ENCODE results near the gene PFDN1.

DNA sequence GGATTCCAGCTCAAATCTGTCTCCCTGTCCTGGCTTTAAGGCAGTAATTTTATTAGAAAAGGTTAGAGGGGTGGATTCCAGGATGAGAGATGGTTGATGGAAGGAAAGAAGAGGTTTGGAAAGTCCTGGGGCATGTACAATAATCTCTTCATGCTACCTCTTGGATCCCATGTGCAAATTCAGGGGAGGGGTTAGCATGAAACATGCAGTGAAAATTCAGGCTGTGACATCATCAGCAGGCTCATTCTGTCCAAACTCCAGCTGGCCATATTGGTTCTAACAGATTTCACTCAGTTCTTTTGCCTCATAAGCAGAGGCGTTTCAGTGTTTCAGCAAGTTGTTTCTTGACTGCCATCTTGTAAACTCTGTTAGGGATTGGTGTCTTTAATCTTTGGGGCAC, 72.5 kb downstream of the PFDN1 start:
- TF ChIP-seq, protein P1, sequence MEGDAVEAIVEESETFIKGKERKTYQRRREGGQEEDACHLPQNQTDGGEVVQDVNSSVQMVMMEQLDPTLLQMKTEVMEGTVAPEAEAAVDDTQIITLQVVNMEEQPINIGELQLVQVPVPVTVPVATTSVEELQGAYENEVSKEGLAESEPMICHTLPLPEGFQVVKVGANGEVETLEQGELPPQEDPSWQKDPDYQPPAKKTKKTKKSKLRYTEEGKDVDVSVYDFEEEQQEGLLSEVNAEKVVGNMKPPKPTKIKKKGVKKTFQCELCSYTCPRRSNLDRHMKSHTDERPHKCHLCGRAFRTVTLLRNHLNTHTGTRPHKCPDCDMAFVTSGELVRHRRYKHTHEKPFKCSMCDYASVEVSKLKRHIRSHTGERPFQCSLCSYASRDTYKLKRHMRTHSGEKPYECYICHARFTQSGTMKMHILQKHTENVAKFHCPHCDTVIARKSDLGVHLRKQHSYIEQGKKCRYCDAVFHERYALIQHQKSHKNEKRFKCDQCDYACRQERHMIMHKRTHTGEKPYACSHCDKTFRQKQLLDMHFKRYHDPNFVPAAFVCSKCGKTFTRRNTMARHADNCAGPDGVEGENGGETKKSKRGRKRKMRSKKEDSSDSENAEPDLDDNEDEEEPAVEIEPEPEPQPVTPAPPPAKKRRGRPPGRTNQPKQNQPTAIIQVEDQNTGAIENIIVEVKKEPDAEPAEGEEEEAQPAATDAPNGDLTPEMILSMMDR (conservative IDR thresholded peaks at IDR 0.05; ENCODE audit: low read depth, low read length) = no peak
- TF ChIP-seq EZH2 (IDR thresholded peaks at IDR 0.05; ENCODE audit: borderline replicate concordance, low read depth, low read length, poor library complexity, severe bottlenecking) = no peak

Measured in A673 (cell line).